NOMO-1 treated with dmso at 0.1 percent for 144 hours (cell line): ENCODE data around the gene LRRC55.

ENCODE experiments used
- DNase-seq: peaks from one replicate; lab custom pipeline; 2025; ENCODE audit not compliant: unreplicated experiment; lab: John Stamatoyannopoulos, UW

Gene LRRC55

DNA sequence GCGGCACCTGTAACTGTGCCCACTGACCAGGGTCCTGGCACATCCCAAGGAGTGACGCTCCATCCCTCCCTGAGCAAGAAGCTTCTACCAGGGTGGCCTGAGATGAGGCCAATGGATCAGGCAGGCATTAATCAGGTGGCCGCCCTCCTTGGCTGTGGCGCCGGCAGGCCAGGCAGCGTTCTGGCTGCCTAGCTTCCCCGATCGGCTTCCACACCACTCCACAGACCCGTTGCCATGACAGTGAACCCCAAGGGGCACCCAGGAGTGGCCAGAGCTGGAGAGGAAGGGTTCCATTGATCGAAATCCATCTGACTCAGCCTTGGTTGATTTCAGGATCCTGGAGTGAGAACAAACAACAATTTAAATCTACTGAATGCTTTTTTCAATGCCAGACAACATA lies 20.5 kb downstream of the LRRC55 start:
- no peak for DNase-seq

DNA sequence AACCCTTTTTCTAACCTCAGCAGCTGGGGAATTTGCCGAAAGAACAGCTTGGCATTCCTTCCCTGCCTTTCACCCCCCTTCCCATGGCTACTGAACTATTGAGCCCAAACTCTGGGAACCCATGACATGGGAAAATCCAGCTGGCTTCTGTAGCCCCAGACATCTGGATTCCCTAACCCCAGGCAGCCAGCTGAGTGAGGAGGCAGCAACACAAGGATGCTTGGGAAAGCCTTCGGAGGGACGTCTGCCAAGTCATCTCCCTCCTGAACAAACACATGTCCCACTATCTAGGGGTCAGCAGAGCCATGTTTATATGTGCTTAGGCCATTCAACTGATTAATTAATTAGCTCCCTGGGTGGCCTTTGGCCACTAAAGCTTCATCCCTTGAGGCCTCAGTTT lies 21.6 kb downstream of the LRRC55 start:
- DNase-seq = no peak

DNA sequence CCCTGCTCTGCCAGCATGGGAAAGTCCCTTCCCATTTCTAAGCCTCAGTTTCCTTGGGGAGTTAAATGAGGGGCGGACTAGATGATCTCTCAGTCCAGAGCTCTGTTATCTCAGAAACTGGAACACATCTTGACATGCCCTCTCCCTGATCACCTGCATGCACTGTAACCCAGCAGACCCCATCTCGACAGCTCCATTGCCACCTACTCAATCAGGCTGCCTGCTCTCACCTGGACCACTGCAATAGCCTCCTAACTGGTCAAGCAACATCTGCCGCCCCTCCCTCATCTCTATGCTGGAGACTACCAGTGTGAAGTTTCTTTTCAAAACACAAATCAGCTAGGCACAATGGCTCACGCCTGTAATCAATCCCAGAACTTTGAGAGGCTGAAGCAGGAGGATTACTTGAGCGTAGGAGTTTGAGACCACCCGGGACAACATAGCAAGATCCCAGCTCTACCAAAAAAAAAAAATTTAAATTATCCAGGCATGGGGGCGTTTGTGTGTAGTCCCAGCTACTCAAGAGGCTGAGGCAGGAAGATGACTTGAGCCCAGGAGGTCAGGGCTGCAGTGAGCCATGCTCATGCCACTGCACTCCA lies 22.2 kb downstream of the LRRC55 start:
- no peak for DNase-seq

DNA sequence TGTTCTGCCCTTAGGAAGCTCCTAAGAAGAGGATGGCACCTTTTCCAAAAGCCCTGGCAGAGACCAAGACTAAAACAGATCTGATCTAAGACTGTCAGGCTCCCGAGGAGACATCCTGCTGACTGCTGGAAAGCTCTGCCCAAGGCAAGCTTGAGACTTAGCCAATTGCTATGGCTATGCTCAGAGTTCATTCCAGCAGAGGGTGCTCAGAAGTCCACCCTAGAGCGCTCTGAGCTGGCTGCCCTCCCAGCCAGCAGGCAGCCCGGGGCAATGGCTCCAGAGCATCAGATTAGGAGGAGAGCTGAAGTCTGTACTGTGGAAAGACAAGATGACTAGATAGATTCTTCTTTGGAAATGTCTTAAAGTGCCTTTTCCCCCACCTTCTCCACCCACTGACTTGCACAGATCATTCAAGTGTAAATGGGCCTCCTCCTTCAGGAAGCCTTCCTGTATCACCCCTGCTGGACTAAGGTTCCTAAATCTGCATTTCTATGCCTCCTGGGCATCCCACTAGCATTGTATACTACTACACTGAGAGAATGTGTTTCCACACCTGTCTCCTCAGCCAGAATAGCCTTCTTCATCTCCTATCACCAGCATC lies 23.4 kb downstream of the LRRC55 start:
- DNase-seq = no peak

DNA sequence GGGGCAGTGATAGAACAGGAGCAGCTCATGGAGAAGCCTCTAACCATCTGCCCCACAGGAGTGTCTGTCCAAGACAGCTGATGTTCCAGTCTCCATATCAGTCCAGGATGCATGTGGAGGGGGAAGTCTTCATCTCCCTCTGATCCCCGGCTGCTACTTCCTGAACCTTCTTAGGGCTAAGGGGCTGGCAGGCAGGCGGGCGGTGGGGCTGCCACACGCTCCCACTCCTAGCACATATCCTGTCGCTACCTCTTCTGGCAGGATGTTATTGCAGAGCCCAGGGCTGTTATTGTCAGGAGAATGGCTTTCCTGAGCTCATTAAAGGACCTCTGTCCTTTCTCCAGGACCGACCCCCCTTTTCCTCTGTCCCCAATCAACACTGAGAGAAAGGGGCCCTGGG lies 25.4 kb downstream of the LRRC55 start:
- no peak for DNase-seq

DNA sequence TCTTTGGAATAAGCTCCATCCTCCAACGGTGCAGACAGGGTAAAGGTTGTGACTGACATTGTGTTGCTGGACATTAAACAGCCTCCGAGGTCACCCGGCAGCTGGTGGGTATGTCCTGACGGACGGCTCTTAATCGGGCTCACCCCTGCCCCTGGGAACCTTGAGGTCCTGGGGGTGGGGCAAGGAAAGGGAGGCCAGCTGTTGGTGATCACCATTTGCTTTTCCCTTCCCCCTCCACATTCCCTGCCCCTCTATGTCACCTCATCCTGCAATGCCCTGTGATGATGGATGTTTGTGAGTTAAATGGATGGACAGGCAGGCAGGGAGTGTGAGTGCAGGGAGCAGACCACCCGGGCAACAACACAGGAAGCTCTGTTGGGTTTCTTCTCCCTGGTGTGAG lies 29.0 kb downstream of the LRRC55 start:
- no peak for DNase-seq

DNA sequence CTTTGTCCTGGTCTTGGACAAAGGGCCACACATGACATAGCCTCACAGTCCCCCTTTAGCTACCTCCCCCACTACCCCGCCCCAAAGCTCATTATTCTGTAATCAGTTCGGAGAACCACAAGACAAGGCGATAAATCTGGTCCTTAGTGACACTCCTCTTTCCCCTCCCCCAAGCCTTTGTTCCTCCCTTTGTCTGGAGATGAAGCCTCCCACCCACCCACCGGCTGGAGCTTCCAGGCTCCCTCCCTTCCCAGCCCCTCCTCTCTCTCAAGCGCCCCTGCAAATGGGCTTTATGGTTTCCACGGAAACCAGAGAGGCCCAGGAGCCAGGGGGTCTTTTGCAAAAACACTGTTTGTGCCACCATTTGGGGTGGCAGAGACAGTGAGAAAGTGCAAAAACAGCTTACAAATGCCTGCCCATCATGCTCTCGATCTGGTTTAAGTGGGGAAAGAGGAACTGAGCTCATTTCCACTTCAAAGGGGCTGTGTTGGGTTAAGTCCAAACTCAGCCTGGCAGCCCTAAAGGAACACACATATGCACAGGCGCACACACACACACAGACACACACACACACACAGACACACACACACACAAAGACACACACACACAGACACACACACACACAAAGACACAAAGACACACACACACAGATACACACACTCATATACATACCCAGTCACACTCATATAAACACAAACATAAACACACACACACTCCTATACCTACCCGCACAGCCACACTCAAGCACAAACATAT lies 31.8 kb downstream of the LRRC55 start:
- DNase-seq = peak; percentile 70

DNA sequence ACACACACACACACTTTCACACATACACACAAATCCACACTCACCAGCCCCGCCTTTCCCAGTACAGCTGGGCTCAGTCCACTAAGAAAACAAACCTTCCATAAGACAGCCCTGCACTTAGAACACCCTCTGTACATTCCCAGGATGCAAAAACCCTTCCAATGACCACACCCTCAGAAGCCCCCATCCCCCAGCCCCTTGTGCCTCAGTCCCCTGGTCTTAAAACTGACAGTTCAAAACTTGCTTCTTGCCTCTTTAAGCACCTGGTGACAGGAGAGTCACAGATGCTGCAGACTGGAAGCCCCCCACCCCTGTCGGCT lies 32.3 kb downstream of the LRRC55 start:
- no peak for DNase-seq

DNA sequence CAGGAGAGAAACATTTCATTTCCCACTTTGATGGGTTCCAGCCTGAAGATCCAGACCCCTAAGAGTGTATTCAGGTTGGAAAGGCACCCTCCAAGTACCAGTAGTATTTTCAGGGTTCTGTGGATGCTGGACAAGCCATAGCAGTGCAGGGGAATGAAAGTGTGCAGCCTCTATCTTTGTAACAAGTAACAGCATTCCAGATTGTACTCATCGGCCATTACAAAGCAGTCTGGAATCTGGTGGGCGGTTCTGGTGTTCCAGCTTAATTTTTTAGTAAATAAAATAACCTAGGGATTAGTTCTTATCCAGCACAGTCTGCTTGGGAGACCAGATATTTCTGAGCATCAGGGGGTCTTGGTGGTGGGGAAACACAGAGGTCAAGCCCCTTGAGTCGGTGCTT lies 32.7 kb downstream of the LRRC55 start:
- no peak for DNase-seq

DNA sequence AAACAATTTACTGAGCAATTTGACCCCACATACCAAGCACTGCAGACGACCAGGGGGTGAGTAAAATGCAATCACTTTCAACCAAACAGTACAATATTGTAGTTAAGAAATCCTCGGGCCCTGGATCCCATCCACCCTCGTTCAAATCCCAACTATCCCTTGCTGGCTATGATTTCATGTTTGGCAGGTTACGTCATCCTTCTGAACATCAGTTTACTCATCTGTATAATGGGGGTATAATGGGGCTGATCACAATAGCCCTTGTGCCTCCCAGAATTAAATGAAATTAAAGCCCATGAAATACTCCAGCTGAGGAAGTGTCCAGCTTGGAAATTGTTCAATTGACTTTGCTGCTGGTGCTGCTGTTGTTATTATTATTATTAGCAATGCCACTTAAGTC lies 34.7 kb downstream of the LRRC55 start:
- DNase-seq = no peak

DNA sequence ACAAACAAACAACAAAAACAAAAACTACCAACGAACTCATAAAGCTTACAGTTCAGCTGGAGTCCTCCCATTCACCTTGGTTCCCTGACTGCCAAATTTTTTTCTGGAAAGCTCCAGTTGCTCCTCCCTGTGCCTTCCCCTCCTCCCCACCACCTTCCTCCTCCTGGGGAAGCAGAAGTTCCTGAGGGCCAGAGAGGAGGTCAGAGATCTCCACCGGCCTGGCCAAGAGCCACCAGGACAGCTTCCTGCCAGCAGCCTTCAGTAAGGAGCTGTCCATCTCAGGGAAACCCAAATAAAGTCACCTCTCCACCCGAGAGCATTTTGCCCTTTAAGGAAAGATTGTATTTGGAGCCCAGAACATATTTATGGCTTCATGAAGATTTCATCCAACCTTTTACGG lies 35.3 kb downstream of the LRRC55 start:
- no peak for DNase-seq

DNA sequence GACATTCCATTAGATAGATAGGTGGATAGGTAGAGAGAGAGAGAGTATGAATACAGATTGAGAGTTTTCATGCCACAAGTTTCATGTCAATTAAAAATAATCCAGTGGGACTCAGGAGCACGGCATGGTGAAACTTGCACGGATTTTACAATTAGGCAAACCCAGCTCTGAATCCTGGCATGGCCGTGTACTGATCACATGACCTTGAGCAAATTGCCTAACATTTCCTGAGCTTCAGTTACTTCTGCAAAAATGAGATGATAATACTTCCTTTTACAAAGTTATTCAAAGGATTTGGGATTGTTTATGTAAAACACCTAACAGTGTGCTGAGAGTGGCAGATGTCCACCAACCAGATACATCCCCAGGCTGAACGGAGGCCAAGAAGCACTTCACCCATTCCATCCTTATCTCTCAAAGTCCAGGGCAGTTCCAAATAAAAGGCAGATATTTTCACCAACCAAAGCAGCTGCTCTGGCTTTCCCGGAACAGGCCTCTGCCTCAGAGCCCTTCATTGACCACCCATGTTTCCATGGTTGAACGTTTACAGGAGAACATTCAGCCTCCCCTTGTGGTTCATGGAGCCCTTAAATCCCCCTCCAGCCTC lies 37.4 kb downstream of the LRRC55 start:
- DNase-seq = peak; percentile 69

DNA sequence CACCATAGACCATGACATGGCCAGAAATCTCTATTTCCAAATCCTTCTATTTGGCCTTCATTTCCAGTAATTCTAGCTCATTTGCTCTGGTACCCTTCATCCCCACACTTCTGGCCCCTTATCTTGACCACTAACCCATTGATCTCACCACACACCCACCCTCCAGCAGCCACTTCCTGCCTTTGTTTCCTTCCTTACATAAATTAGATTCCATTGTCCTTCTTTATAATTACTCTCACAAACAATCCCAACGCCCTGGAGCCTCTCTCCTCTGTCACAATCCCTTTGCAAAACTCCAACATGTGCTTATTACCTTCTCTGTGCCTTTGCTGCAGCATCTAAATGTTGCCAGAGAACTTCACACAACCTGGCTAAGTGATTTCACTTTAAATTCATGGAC lies 40.5 kb downstream of the LRRC55 start:
- no peak for DNase-seq

DNA sequence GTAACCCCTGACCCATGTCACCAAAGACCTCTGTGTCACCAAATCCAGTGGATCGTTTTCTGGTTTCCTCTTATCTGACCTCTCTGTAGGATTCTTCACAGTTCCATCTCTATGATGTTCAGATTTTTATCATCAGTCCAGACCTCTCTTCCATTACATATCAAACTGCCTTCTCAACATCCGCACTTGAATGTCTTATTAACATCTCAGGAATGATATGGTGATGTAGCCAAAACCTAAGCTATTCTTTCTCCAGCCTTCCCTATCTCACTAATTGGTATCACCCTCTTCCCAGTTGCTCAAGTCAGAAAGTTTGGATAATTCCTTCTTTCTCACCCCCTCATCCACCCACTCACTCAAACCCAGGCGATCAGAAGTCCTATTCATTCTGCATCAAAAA lies 41.8 kb downstream of the LRRC55 start:
- no peak for DNase-seq

DNA sequence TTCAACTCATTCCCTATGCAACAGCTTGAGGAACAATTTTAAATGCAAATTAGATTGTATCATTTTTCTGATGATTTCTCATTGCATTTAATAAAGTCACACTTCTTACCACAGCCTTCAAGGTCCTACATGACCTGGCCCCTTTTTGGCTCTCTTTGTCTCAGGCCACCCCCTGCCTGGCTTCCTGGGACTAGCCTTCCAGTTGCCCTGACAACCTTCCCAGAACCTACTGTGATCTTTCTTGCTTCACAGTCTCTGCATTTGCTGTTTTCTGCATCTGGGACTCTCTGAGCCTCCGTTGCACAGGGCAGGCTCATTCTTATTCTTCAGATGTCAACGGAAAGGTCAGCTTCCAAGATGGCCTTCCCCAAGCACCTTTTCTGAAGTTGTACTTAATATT lies 42.4 kb downstream of the LRRC55 start:
- no peak for DNase-seq

DNA sequence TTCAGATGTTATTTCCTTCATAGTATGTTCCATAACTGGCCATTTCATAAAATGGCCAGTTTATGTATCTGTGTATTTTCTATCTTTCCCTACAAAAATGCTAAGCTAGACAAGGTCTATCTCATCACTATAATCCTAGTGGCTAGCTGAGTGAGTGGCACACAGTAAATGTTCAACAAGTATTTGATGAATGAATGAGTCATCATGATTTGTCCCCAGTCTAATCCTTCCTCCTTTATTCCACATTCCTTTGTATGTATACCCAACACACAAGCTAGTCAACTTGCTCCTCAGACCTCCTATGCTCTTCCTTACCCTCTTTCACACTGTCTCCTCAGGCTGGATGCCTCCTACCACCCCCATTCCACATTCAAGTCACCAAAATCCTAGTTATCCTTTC lies 42.8 kb downstream of the LRRC55 start:
- no peak for DNase-seq

DNA sequence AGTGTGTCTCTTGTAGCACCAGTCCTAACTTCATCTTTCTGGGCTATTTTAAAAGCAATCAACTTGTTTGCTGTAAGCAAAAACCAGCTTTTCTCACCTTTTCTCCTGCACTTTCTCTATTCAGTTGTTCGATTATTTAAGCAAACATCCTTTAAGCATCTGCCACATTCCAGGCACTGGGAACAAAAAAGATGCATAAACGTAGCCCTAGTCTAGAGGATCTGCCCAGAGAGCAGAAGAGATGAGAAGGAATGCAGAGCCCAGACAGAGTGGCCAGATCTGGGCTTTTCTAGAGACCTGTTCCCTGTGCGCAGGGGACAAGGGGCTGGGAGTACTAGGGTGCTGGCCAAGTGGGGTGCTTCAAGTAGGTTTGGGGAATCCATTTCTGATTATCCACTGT lies 46.8 kb downstream of the LRRC55 start:
- DNase-seq = no peak

DNA sequence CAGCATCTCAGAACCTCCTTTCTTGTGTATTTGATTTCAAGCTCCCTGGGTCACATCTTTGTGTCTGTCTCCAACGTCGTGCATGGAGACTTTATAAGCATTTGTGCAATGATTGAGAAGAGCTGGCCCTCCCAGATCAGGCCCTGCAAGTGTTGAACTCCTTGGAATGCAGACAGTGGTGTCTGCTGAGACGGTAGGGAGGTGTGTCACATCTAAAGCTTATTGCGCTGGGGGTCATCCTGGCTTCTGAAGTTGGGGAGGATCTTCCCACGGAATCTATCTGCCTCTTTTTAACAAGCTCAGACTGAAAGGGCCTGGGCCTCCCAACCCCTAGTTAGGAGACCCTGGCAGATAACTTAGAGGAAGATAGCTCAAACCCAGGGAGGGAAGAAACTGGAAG lies 48.6 kb downstream of the LRRC55 start:
- no peak for DNase-seq

DNA sequence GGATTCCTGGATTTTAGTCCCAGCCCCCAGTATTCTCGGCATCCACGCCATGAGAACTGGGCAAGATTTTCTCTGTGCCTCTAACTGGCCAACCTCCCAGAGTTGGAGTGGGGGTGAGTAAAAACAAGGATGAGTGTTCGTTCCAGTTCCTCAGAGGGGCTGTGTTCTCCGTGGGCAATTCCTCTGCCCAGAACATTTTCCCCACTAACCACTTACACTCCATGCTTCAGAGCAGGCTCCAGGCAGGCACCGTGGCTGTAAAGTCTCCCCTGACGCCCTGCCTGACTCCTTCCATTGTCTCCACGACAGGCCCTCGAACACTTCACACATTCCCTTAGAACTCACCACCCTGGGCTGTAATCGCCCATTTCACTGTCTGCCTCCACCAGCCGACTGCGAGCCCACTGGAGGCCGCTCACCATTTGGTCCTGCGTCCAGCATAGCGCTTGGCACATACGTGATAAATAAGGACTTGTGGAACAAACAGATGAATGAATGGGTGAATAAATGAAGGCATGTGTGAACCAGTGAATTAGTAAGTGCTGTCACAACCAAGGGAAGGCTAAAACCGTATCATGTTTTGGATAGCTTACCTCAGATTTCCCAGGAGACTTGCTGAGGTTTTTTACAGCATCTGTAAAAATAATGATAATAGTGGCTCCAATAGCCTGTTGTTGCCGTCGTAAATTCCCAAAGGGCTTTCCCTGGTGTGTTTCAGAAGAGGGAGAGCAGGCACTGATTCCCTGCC lies 49.2 kb downstream of the LRRC55 start:
- DNase-seq = no peak

DNA sequence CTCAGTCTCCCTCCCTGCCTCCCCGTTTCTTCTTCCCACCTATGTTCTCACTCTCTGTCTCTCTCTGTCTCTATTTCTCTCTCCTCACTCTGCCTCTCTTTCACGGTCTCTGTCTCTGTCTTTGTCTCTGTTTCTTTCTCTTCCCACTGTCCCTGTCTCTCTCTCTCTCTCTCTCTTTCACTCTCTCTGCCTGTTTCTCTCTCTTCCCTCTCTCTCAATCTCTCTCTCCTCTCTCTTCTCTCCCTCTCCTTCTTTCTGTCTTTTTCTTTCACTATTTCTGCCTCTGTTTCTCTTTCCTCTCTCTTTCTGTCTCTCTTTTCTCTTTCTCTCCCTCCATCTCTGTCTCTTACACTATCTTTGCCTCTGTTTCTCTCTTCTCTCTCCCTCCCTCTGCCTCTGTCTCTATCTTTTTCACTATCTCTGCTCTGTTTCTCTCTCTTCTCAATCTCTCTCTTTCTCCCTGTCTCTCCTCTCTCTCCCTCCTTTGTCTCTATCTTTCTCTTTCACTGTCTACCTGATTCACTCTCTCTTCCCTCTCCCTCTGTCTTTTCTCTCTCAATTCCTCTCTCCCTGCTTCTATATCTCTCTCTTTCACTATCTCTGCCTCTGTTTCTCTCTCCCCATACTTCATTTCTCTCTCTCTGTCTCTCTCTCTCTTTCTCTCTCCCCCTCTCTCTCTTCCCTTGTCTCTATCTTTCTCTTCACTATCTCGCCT lies 49.9 kb downstream of the LRRC55 start:
- no peak for DNase-seq

DNA sequence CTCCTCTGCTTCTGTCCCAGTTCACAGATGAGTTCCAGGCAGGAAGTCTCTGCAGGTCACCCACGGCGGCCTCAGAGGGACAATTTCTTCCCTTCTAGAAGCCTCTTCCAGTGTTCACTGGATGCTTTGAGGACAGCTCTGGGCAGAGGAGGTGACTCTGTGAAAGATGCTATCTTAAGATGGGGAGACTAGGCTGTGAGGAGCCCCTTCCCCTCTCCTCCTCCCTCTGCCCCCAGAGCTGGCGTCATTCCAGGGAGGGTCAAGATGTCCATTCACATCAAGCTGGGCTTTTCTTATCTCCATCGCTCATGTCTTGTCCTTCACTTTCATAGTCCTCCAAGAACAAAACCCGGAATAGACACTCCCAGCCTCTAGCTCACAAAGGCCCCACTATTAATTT lies 51.9 kb downstream of the LRRC55 start:
- no peak for DNase-seq
